ENCODE measurements around the gene PEMT.

DNA sequence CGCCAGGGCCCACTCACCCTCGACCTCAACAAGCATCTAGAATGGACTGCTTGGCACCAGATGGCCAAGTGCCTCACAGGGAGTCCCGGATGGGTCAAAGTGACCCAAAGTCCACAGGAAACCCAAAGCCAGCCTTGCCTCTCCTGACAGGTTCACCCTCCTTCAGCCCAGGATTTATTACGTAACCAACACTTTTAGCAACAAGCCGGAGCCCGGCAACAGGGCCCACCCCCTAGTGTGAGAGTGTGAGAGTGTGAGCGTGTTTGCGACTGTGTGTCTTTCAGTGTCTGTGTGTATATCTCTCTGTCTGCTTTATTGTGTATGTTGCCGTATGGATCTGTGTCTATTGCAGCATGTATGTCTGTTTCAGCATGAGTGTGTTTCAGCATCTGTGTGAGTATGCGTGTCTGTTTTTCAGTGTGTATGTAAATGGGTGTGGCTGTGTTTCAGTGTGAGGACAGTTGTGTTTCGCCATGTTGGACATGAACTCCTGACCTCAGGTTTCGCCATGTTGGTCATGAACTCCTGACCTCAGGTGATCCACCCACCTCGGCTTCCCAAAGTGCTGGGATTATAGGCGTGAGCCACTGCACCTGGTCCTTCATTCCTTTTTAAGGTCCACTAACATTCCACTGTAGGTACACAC, 13.7 kb upstream of the PEMT start:
- TF ChIP-seq POLR2AphosphoS5 (IDR thresholded peaks at IDR 0.05) (no peak), POLR2A (IDR thresholded peaks at IDR 0.05) (no peak), EP300 (IDR thresholded peaks at IDR 0.05) (no peak)
- TF ChIP-seq, protein P1, sequence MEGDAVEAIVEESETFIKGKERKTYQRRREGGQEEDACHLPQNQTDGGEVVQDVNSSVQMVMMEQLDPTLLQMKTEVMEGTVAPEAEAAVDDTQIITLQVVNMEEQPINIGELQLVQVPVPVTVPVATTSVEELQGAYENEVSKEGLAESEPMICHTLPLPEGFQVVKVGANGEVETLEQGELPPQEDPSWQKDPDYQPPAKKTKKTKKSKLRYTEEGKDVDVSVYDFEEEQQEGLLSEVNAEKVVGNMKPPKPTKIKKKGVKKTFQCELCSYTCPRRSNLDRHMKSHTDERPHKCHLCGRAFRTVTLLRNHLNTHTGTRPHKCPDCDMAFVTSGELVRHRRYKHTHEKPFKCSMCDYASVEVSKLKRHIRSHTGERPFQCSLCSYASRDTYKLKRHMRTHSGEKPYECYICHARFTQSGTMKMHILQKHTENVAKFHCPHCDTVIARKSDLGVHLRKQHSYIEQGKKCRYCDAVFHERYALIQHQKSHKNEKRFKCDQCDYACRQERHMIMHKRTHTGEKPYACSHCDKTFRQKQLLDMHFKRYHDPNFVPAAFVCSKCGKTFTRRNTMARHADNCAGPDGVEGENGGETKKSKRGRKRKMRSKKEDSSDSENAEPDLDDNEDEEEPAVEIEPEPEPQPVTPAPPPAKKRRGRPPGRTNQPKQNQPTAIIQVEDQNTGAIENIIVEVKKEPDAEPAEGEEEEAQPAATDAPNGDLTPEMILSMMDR (IDR thresholded peaks at IDR 0.05) = no peak

Measured in sigmoid colon (tissue), 4 donors.